Lower lobe of right lung (tissue), 2 donors: ENCODE data around the gene PDHA1. TPM values are rescaled to one million over a fixed set of nuclear protein-coding genes. Genes with fewer than 3 reads are reported as not detected.

ENCODE experiments used
- ATAC-seq, 2 donors: fragments of 200-7000 bp; cut with Tn5 transposase; one replicate each; pipeline ENCODE4 v1.9.1; 2020 to 2022; ENCODE audit warnings: mild to moderate bottlenecking in 2 of 2, moderate library complexity in 2 of 2
- DNase-seq: peaks from one replicate; pipeline ENCODE4 v3.0.0-alpha.2; 2020
- H3K27ac ChIP-seq: fragments of 200-600 bp; one replicate; pipeline ENCODE4 v1.8.0; 2022
- H3K27me3 ChIP-seq: fragments of 200-600 bp; one replicate; pipeline ENCODE4 v1.8.0; 2022; ENCODE audit warnings: low read depth
- H3K36me3 ChIP-seq: fragments of 200-600 bp; one replicate; pipeline ENCODE4 v1.8.0; 2022; ENCODE audit warnings: mild to moderate bottlenecking
- H3K4me1 ChIP-seq: fragments of 200-600 bp; one replicate; pipeline ENCODE4 v1.8.0; 2022
- H3K4me3 ChIP-seq: fragments of 200-600 bp; one replicate; pipeline ENCODE4 v1.8.0; 2022; ENCODE audit warnings: mild to moderate bottlenecking
- H3K9me3 ChIP-seq: fragments of 200-600 bp; one replicate; pipeline ENCODE4 v1.8.0; 2022
- CTCF ChIP-seq: fragments of 200-600 bp; IDR thresholded peaks from one replicate; pipeline ENCODE4 v1.8.0; 2022; ENCODE audit warnings: antibody characterized with exemption, mild to moderate bottlenecking
- intact Hi-C: fragments of 100-400 bp; cut with DNase I; formaldehyde crosslinking; loops from one replicate; pipeline ENCODE4 v1.11.0; 2022
- total RNA-seq: library from RNA; stranded (reverse); fragmentation: NEBNext Ultra II Directional; extraction: Animal tissue kit (Norgen Biotek cat#: 25700); gene quantifications from one replicate; pipeline ENCODE4 v1.2.1, GENCODE V29; 2021
- donor health status: DM: no; HTN: yes; CAD: no; lungs with severe emphysema.

PDHA1 gene
- total RNA-seq, 1 donor from 2014 or later = 119 TPM

GRCh38 chrX:19349264-19349663, 5.5 kb downstream of the PDHA1 start:
- intact Hi-C loops = no loop called here
- no peak for ATAC-seq
- Histone ChIP-seq H3K27me3 (no peaks in the 10 kb centered on the region), H3K27ac (no peak overlapping the region), H3K4me1 (peaks cover 20% of the 10 kb centered on the region), H3K4me3 (no peak overlapping the region), H3K36me3 (peaks cover 47% of the 10 kb centered on the region), H3K9me3 (no peaks in the 10 kb centered on the region)
- DNase-seq = no peak
- no peak for TF ChIP-seq CTCF

GRCh38 chrX:19350941-19351384, 7.2 kb downstream of the PDHA1 start:
- peaks cover 64% of the 10 kb centered on the region for H3K36me3 ChIP-seq
- peaks cover 7% of the 10 kb centered on the region for H3K4me1 ChIP-seq
- no peaks in the 10 kb centered on the region for H3K9me3 ChIP-seq
- ATAC-seq (peak in 1 of 2 donors; percentile 26), DNase-seq (no peak)
- H3K27ac ChIP-seq = no peak overlapping the region
- intact Hi-C loops = no loop called here
- TF ChIP-seq CTCF = no peak
- H3K4me3 ChIP-seq = no peak overlapping the region
- no peaks in the 10 kb centered on the region for H3K27me3 ChIP-seq

- H3K27me3 ChIP-seq = no peaks in the 10 kb centered on the region
- no peak for TF ChIP-seq CTCF
- intact Hi-C loops = no loop called here
- no peaks in the 10 kb centered on the region for H3K4me1 ChIP-seq
- no peak overlapping the region for H3K27ac ChIP-seq
- ATAC-seq (no peak), DNase-seq (no peak)
- no peaks in the 10 kb centered on the region for H3K9me3 ChIP-seq
- no peak overlapping the region for H3K4me3 ChIP-seq
- peaks cover 99% of the 10 kb centered on the region for H3K36me3 ChIP-seq
Measured at GRCh38 chrX:19354625-19355024, 10.9 kb downstream of the PDHA1 start.

- no peak for TF ChIP-seq CTCF
- no peaks in the 10 kb centered on the region for H3K4me1 ChIP-seq
- no peaks in the 10 kb centered on the region for H3K9me3 ChIP-seq
- H3K27me3 ChIP-seq = no peaks in the 10 kb centered on the region
- H3K27ac ChIP-seq = no peak overlapping the region
- peaks cover 91% of the 10 kb centered on the region for H3K36me3 ChIP-seq
- ATAC-seq (no peak), DNase-seq (no peak)
- intact Hi-C loops = no loop called here
- H3K4me3 ChIP-seq = no peak overlapping the region
Measured at GRCh38 chrX:19358521-19358920, 14.8 kb downstream of the PDHA1 start.

GRCh38 chrX:19360903-19361302, 17.2 kb downstream of the PDHA1 start:
- H3K27me3 ChIP-seq = no peaks in the 10 kb centered on the region
- peaks cover 73% of the 10 kb centered on the region for H3K36me3 ChIP-seq
- no peak overlapping the region for H3K27ac ChIP-seq
- no peaks in the 10 kb centered on the region for H3K9me3 ChIP-seq
- no peak overlapping the region for H3K4me3 ChIP-seq
- intact Hi-C loops = no loop called here
- H3K4me1 ChIP-seq = no peaks in the 10 kb centered on the region
- DNase-seq (no peak), ATAC-seq (no peak)
- no peak for TF ChIP-seq CTCF

GRCh38 chrX:19361701-19362100, 18.0 kb downstream of the PDHA1 start:
- Histone ChIP-seq H3K27ac (no peak overlapping the region), H3K4me3 (no peak overlapping the region), H3K36me3 (peaks cover 65% of the 10 kb centered on the region), H3K9me3 (no peaks in the 10 kb centered on the region), H3K27me3 (no peaks in the 10 kb centered on the region), H3K4me1 (no peaks in the 10 kb centered on the region)
- TF ChIP-seq CTCF = no peak
- intact Hi-C loops = no loop called here
- DNase-seq (no peak), ATAC-seq (no peak)
